A549 (cell line): ENCODE data around the gene KTN1. TPM values are rescaled to one million over a fixed set of nuclear protein-coding genes. Genes with fewer than 3 reads are reported as not detected.
A peak's percentile ranks its signal among the peaks of the same experiment; 100 is the strongest.

Experiments
- ATAC-seq, 2 experiments: fragments of 200-7000 bp in 1 of 2; fragments of >200 bp in 1 of 2; cut with Nextera tagmentation in 1 of 2; cut with Tn5 transposase in 1 of 2; 3 replicates each; pipeline versions ENCODE4 v1.8.0 to v1.9.1; 2018 to 2020; ENCODE audit warnings: mild to moderate bottlenecking in 1 of 2, moderate library complexity in 1 of 2
- CTCF ChIA-PET: fragments of 300-600 bp; sonication (Branson Sonifier 250); formaldehyde crosslinking; extraction: SDS; loops from one replicate; lab custom pipeline; 2021; ENCODE audit warnings: antibody characterized with exemption, inconsistent platforms; lab: Yijun Ruan, JAX
- POLR2A ChIA-PET: fragments of 350-600 bp; formaldehyde crosslinking; extraction: SDS; loops from one replicate; lab custom pipeline; 2021; ENCODE audit warnings: antibody characterized with exemption, inconsistent platforms; lab: Yijun Ruan, JAX
- DNase-seq, 2 experiments: peaks; one replicate each; pipeline versions ENCODE4 v3.0.0 to v3.0.0-alpha.2; 2011 to 2016; ENCODE audit warnings: low read depth in 1 of 2, low spot score in 1 of 2
- FAIRE-seq: peaks from 2 replicates; lab custom pipeline; 2011; peaks lifted over from hg19 to GRCh38; lab: Jason Lieb, UNC
- H3K27ac ChIP-seq, 2 experiments: fragments of >200 bp; sonication (Bioruptor Twin); formaldehyde crosslinking; 3 replicates each; pipeline ENCODE4 v1.5.1; 2016 to 2017
- H3K4me1 ChIP-seq: fragments of >200 bp; sonication (Bioruptor Twin); formaldehyde crosslinking; 3 replicates; pipeline ENCODE4 v1.6.1; 2016
- H3K4me2 ChIP-seq: fragments of >200 bp; sonication (Bioruptor Twin); formaldehyde crosslinking; 3 replicates; pipeline ENCODE4 v1.6.1; 2016
- H3K4me3 ChIP-seq: fragments of >200 bp; sonication (Bioruptor Twin); formaldehyde crosslinking; 3 replicates; pipeline ENCODE4 v1.5.1; 2016
- H3K9me3 ChIP-seq: fragments of >200 bp; sonication (Bioruptor Twin); formaldehyde crosslinking; 3 replicates; pipeline ENCODE4 v1.6.1; 2016
- CHD2 ChIP-seq: fragments of 150-350 bp; IDR thresholded peaks from 2 replicates; pipeline ENCODE4 v1.6.1; 2014; ENCODE audit warnings: low read length; ENCODE audit not compliant: partially characterized antibody
- E2F6 ChIP-seq: IDR thresholded peaks from 2 replicates; pipeline ENCODE4 v1.6.1; 2012; ENCODE audit warnings: low read depth, borderline replicate concordance
- FOSB ChIP-seq: fragments of 250-450 bp; sonication (Bioruptor Pico); IDR thresholded peaks from 2 replicates; pipeline ENCODE4 v1.5.0; 2020; ENCODE audit warnings: mild to moderate bottlenecking, moderate library complexity
- FOSL2 ChIP-seq, 2 experiments: fragments of 450-650 bp in 1 of 2; fragments of >200 bp in 1 of 2; sonication (Bioruptor Twin) in 1 of 2; formaldehyde crosslinking; IDR thresholded peaks; 2 replicates each; pipeline versions ENCODE4 v1.5.0 to v1.6.1; 2016 to 2020; ENCODE audit warnings: mild to moderate bottlenecking in 1 of 2, moderate library complexity in 1 of 2
- FOXS1 ChIP-seq: fragments of 250-450 bp; sonication (Bioruptor Pico); IDR thresholded peaks from 2 replicates; pipeline ENCODE4 v1.5.0; 2020; ENCODE audit warnings: mild to moderate bottlenecking, moderate library complexity
- HDAC2 ChIP-seq: fragments of 200-600 bp; sonication (generic); IDR thresholded peaks from 2 replicates; pipeline ENCODE4 v1.6.1; 2016
- HOXA7 ChIP-seq: fragments of 250-450 bp; sonication (Bioruptor Pico); IDR thresholded peaks from 2 replicates; pipeline ENCODE4 v1.5.0; 2020; ENCODE audit warnings: mild to moderate bottlenecking, moderate library complexity
- JUN ChIP-seq, 2 experiments: fragments of >200 bp; sonication (Bioruptor Twin); formaldehyde crosslinking; IDR thresholded peaks; 2 replicates in 1 of 2; 3 replicates in 1 of 2; pipeline ENCODE4 v1.6.1; 2016 to 2017
- KDM1A ChIP-seq: fragments of 200-600 bp; sonication (generic); IDR thresholded peaks from 2 replicates; pipeline ENCODE4 v1.6.1; 2016; ENCODE audit warnings: low read depth, mild to moderate bottlenecking
- KDM5A ChIP-seq: fragments of 200-600 bp; sonication (generic); IDR thresholded peaks from 2 replicates; pipeline ENCODE4 v1.6.1; 2016; ENCODE audit warnings: antibody characterized with exemption, mild to moderate bottlenecking
- MAZ ChIP-seq: fragments of 150-350 bp; IDR thresholded peaks from 2 replicates; pipeline ENCODE4 v1.6.1; 2014; ENCODE audit warnings: antibody characterized with exemption, low read depth, low read length, borderline replicate concordance
- MYC ChIP-seq: IDR thresholded peaks from 2 replicates; pipeline ENCODE4 v1.6.1; 2012; ENCODE audit warnings: mild to moderate bottlenecking, inconsistent platforms, low read length, improper control_type of control experiment, borderline replicate concordance
- NR3C1 ChIP-seq: fragments of >200 bp; sonication (Bioruptor Twin); formaldehyde crosslinking; IDR thresholded peaks from 3 replicates; pipeline ENCODE4 v1.6.1; 2017
- PBX3 ChIP-seq: IDR thresholded peaks from 2 replicates; pipeline ENCODE4 v1.6.1; 2012
- PHF8 ChIP-seq: fragments of 200-600 bp; sonication (generic); IDR thresholded peaks from 2 replicates; pipeline ENCODE4 v1.6.1; 2016; ENCODE audit warnings: low read depth, mild to moderate bottlenecking, antibody characterized with exemption, moderate library complexity, borderline replicate concordance
- RFX5 ChIP-seq: fragments of 450-650 bp; IDR thresholded peaks from 2 replicates; pipeline ENCODE4 v1.7.1; 2014; ENCODE audit warnings: antibody characterized with exemption, mild to moderate bottlenecking, moderate library complexity
- SREBF2 ChIP-seq: fragments of 450-650 bp; IDR thresholded peaks from 2 replicates; pipeline ENCODE4 v1.6.1; 2014; ENCODE audit warnings: mild to moderate bottlenecking, moderate library complexity
- USF2 ChIP-seq: fragments of 450-650 bp; IDR thresholded peaks from 2 replicates; pipeline ENCODE4 v1.6.1; 2014; ENCODE audit warnings: antibody characterized with exemption
- ZC3H11A ChIP-seq: fragments of 450-650 bp; IDR thresholded peaks from 2 replicates; pipeline ENCODE4 v1.6.1; 2014; ENCODE audit warnings: antibody characterized with exemption, mild to moderate bottlenecking
- ZNF302 ChIP-seq: fragments of 250-450 bp; sonication (Bioruptor Pico); IDR thresholded peaks from 2 replicates; pipeline ENCODE4 v1.9.0; 2021; ENCODE audit warnings: inconsistent platforms, mild to moderate bottlenecking, moderate library complexity
- WGBS: methylation state at CpG from one replicate; pipeline ENCODE4 v1.1.6; 2017; ENCODE audit errors: missing lambda C conversion rate; 5-methylcytosine and 5-hydroxymethylcytosine counted together
- polyA plus RNA-seq, 4 experiments: library from polyadenylated mRNA; depleted of rRNA in 3 of 4; stranded (reverse); fragments of >200 nt; fragmentation: RNase III in 1 of 4; extraction: RNeasy Plus Mini Kit Qiagen cat#74134 plus additional on column Dnase treatment in 1 of 4; gene quantifications; 2 replicates in 3 of 4; 3 replicates in 1 of 4; pipeline ENCODE4 v1.2.3, GENCODE V29; 2011 to 2017
- TF ChIP-seq, protein P1 (sequence below): fragments of >200 bp; sonication (Bioruptor Twin); formaldehyde crosslinking; IDR thresholded peaks from 3 replicates; pipeline ENCODE4 v1.6.1; 2016

KTN1 gene
- polyA plus RNA-seq, 2 of the 4 experiments (the other 2 are of a cell fraction): 153 to 233 TPM

DNA sequence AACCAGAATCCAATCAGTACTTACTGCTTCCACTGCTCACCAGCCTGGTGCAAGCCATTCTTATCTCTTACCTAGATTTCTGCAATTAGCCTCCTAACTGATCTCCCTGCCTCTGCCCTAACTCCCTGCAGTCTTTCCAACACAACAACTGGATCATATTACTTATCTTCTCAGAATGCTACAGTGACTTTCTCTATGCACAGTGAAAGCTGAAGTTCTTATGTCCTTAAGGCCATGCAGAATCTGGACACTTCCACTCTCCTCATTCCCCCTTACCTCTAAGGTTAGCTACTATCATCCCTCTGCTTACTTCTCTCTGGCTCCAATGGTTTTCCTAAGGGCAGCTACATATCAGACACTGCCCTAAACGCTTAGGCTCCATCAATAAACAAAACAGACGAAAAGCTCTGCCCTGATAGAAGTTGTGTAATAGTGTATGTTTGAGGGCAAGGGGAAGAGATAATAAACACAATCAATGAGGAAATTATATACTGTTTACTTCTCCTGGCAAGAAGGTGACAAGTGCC lies 4.0 kb downstream of the KTN1 start (continued):
- no peak for TF ChIP-seq USF2
- no peak for TF ChIP-seq CHD2
- no peak for TF ChIP-seq RFX5
- TF ChIP-seq MYC: no peak
- no peak for TF ChIP-seq ZNF302
- TF ChIP-seq KDM5A: no peak
- TF ChIP-seq ZC3H11A: no peak
- no peak for TF ChIP-seq JUN (IDR thresholded peaks at IDR 0.05)
- no peak for TF ChIP-seq HDAC2

DNA sequence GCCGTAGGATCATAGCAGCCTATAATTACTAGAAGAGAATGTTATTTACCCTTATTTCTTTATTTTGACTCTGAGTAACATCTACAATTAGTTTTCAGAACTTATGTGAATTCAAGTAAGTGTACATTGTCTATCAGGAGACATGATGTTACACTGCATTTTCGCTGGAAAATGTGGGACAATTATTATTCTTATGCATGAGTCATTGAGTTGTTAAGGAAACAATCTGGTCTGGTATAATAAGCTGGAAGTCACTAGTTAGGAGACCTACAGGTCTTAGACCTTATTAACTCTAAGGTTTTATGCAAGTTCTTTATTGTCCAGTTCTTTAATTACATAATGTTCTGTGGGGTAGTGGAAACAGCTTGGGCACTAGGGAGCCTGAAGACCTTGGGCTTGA lies 5.8 kb downstream of the KTN1 start:
- 53% methylated on average over 2 of the region's 2 CpGs for WGBS
- CTCF ChIA-PET: interaction anchor here (3.1 kb wide), 1 partner anchor 140 kb away, joined by 10 read pairs; no protein-coding TSS in a partner anchor

DNA sequence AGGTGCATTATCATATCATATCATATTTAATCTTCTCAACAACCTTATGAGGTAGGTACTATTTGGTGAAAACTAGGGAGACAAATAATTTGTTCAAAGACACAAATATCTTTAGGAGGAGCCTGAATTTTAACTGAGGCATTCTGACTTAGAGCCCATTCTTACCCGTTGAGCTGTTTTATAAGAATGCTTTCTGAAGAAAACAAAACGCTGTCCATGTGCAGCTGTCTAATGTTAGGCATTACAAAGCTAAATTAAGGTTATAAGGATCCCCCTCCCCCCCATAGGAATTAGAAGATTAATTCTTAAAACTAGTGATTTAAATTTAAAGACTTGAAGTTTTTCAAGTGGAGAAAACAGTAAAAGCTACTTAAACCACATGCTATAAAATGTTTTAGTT lies 6.4 kb downstream of the KTN1 start:
- Histone ChIP-seq H3K4me2 (peak overlapping the region; percentile 56), H3K4me1 (peaks cover 91% of the 10 kb centered on the region), H3K27ac (no peak overlapping the region)
- WGBS: 67% methylated on average over 2 of the region's 2 CpGs
- TF ChIP-seq MAZ: no peak
- TF ChIP-seq E2F6: no peak
- TF ChIP-seq FOSB (CRISPR knock-in tag): no peak
- no peak for TF ChIP-seq FOSL2 (IDR thresholded peaks at IDR 0.05)
- TF ChIP-seq FOSL2 (CRISPR knock-in tag; IDR thresholded peaks at IDR 0.05): no peak
- TF ChIP-seq, protein P1, sequence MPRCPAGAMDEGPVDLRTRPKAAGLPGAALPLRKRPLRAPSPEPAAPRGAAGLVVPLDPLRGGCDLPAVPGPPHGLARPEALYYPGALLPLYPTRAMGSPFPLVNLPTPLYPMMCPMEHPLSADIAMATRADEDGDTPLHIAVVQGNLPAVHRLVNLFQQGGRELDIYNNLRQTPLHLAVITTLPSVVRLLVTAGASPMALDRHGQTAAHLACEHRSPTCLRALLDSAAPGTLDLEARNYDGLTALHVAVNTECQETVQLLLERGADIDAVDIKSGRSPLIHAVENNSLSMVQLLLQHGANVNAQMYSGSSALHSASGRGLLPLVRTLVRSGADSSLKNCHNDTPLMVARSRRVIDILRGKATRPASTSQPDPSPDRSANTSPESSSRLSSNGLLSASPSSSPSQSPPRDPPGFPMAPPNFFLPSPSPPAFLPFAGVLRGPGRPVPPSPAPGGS: no peak
- no peak for TF ChIP-seq SREBF2
- no peak for TF ChIP-seq PBX3
- no peak for TF ChIP-seq HDAC2
- TF ChIP-seq FOXS1 (CRISPR knock-in tag): no peak
- no peak for TF ChIP-seq PHF8
- no peak for TF ChIP-seq NR3C1
- no peak for TF ChIP-seq HOXA7 (CRISPR knock-in tag)
- TF ChIP-seq, all 56 proteins: peak for 0
- no peak for FAIRE-seq
- no peak for ATAC-seq
- POLR2A ChIA-PET: no interaction called here
- Histone ChIP-seq H3K9me3 (no peaks in the 10 kb centered on the region), H3K4me3 (no peak overlapping the region)
- no peak for DNase-seq
- CTCF ChIA-PET: interaction anchor here (0.8 to 3.1 kb wide), 2 partner anchors 140 to 148 kb away, joined by 3 to 10 read pairs; no protein-coding TSS in a partner anchor

More for the DNA sequence above, 5.8 kb downstream of the KTN1 start:
- TF ChIP-seq FOSL2 (IDR thresholded peaks at IDR 0.05) (no peak), FOSL2 (CRISPR knock-in tag; IDR thresholded peaks at IDR 0.05) (peak; percentile 29; the same call in 1 of the 2 replicates), KDM1A (no peak)
- TF ChIP-seq, all 56 proteins: peak for 1
- POLR2A ChIA-PET: no interaction called here
- H3K4me3 ChIP-seq: no peak overlapping the region
- ATAC-seq: no peak
- no peaks in the 10 kb centered on the region for H3K9me3 ChIP-seq
- no peak for DNase-seq
- no peak overlapping the region for H3K27ac ChIP-seq
- peaks cover 91% of the 10 kb centered on the region for H3K4me1 ChIP-seq
- FAIRE-seq: no peak
- peak overlapping the region; percentile 56 for H3K4me2 ChIP-seq
